K562 (cell line): Measurements from ENCODE around the gene LMO2. TPM values are rescaled to one million over a fixed set of nuclear protein-coding genes. Genes with fewer than 3 reads are reported as not detected.
A peak's percentile ranks its signal among the peaks of the same experiment; 100 is the strongest.

Experiments used
- ATAC-seq: fragments of 200-7000 bp; cut with Tn5 transposase; 3 replicates; pipeline ENCODE4 v1.9.1; 2020; ENCODE audit warnings: moderate library complexity
- BruUV-seq: library from RNA; stranded (reverse); fragments of 400-500 nt; replicated peaks from 2 replicates; lab custom pipeline; 2021; lab: Mats Ljungman, UMichigan
- CTCF ChIA-PET: fragments of 300-600 bp; formaldehyde crosslinking; extraction: SDS; loops from one replicate; lab custom pipeline; 2021; ENCODE audit warnings: low intra/inter-chr PET ratio; lab: Yijun Ruan, JAX
- POLR2A ChIA-PET: fragments of 300-600, 350-650 bp; sonication (Branson Sonifier 250); formaldehyde crosslinking; extraction: SDS; loops from one replicate; lab custom pipeline; 2021; ENCODE audit warnings: antibody characterized with exemption, inconsistent platforms; lab: Yijun Ruan, JAX
- DNase-seq, 4 experiments: peaks; one replicate each; pipeline versions ENCODE4 v3.0.0 to v3.0.0-alpha.2; 2011 to 2018; ENCODE audit warnings: low spot score in 3 of 4, mixed read lengths in 3 of 4; ENCODE audit errors: extremely low read depth in 1 of 4
- FAIRE-seq: peaks from 2 replicates; lab custom pipeline; 2011; peaks lifted over from hg19 to GRCh38; lab: Jason Lieb, UNC
- H2AFZ ChIP-seq: 2 replicates; pipeline ENCODE4 v1.6.0; 2011; ENCODE audit warnings: low read depth, low read length, control low read depth, inconsistent platforms
- H3K27ac ChIP-seq: fragments of 200-600 bp; 3 replicates; pipeline ENCODE4 v1.8.0; 2011; ENCODE audit warnings: low read depth, mild to moderate bottlenecking, control low read depth, inconsistent platforms, low read length, moderate library complexity, mixed read lengths; ENCODE audit errors: extremely low read depth
- H3K27me3 ChIP-seq, 2 experiments: fragments of 300-600 bp in 1 of 2; 2 replicates in 1 of 2; 3 replicates in 1 of 2; pipeline versions ENCODE4 v1.6.0 to v1.8.0; 2011; ENCODE audit warnings: inconsistent platforms in 2 of 2, low read length in 2 of 2, mild to moderate bottlenecking in 1 of 2, mixed read lengths in 1 of 2, moderate library complexity in 1 of 2; ENCODE audit not compliant: control insufficient read depth in 2 of 2, insufficient read depth in 2 of 2
- H3K36me3 ChIP-seq: fragments of 300-600 bp; 3 replicates; pipeline ENCODE4 v1.8.0; 2011; ENCODE audit warnings: mild to moderate bottlenecking, low read length, inconsistent platforms; ENCODE audit not compliant: control insufficient read depth, insufficient read depth
- H3K4me1 ChIP-seq, 2 experiments: fragments of 200-600 bp in 1 of 2; replicated peaks in 1 of 2; 2 replicates in 1 of 2; 3 replicates in 1 of 2; pipeline versions ENCODE4 v1.5.1 to v1.8.0; 2011; ENCODE audit warnings: inconsistent platforms in 2 of 2, low read length in 2 of 2, mild to moderate bottlenecking in 1 of 2, mixed read lengths in 1 of 2, moderate library complexity in 1 of 2; ENCODE audit not compliant: control insufficient read depth in 2 of 2, insufficient read depth in 2 of 2
- H3K4me2 ChIP-seq: 2 replicates; pipeline ENCODE4 v1.6.1; 2011; ENCODE audit warnings: low read length, control low read depth, inconsistent platforms, mixed read lengths; ENCODE audit not compliant: insufficient read depth
- H3K4me3 ChIP-seq: fragments of 200-600 bp; sonication (generic), shearing (Covaris generic); 2 replicates; pipeline ENCODE4 v1.5.1; 2016; ENCODE audit warnings: control low read depth, inconsistent platforms
- H3K79me2 ChIP-seq: fragments of 200-600 bp; 3 replicates; pipeline ENCODE4 v1.8.0; 2011; ENCODE audit warnings: low read length, inconsistent platforms; ENCODE audit not compliant: control insufficient read depth, insufficient read depth
- H3K9ac ChIP-seq, 2 experiments: 2 replicates each; pipeline versions ENCODE4 v1.6.0 to v1.6.1; 2011; ENCODE audit warnings: low read depth in 2 of 2, low read length in 2 of 2, control low read depth in 1 of 2, inconsistent platforms in 1 of 2, mild to moderate bottlenecking in 1 of 2, mixed read lengths in 1 of 2; ENCODE audit not compliant: insufficient read depth in 1 of 2
- H3K9me1 ChIP-seq: one replicate; pipeline ENCODE4 v1.6.0; 2011; ENCODE audit warnings: inconsistent platforms, mild to moderate bottlenecking, low read length, moderate library complexity; ENCODE audit not compliant: control insufficient read depth, insufficient read depth
- H3K9me3 ChIP-seq: replicated peaks from 2 replicates; pipeline ENCODE4 v1.5.1; 2011; ENCODE audit warnings: low read depth, low read length, inconsistent platforms; ENCODE audit not compliant: control insufficient read depth, insufficient read depth
- H4K20me1 ChIP-seq: replicated peaks from 2 replicates; pipeline ENCODE4 v1.6.1; 2011; ENCODE audit warnings: low read length, inconsistent platforms, mixed read lengths; ENCODE audit not compliant: control insufficient read depth, insufficient read depth
- BRD4 ChIP-seq: fragments of 200-600 bp; sonication (generic); IDR thresholded peaks from 2 replicates; pipeline ENCODE4 v1.6.1; 2017; ENCODE audit warnings: inconsistent platforms
- CHCHD3 ChIP-seq: fragments of 250-450 bp; sonication (Bioruptor Pico); IDR thresholded peaks from 2 replicates; pipeline ENCODE4 v2.1.2; 2022; ENCODE audit warnings: mild to moderate bottlenecking
- CTBP1 ChIP-seq: fragments of 450-650 bp; IDR thresholded peaks from 2 replicates; pipeline ENCODE4 v1.6.1; 2016; ENCODE audit warnings: borderline replicate concordance
- EP300 ChIP-seq: IDR thresholded peaks from 2 replicates; pipeline ENCODE4 v1.6.1; 2012; ENCODE audit warnings: low read length, improper control_type of control experiment
- EZH2 ChIP-seq: IDR thresholded peaks from 2 replicates; pipeline ENCODE4 v1.6.1; 2012; ENCODE audit warnings: low read depth, mild to moderate bottlenecking, inconsistent platforms, low read length, borderline replicate concordance
- GATA2 ChIP-seq: sonication (generic); formaldehyde crosslinking; IDR thresholded peaks from 2 replicates; pipeline ENCODE4 v1.4.0; 2020; ENCODE audit warnings: mild to moderate bottlenecking, missing genetic modification reagents
- GATAD2A ChIP-seq: fragments of 450-650 bp; IDR thresholded peaks from 2 replicates; pipeline ENCODE4 v1.6.1; 2017
- GTF2B ChIP-seq: IDR thresholded peaks from 2 replicates; pipeline ENCODE4 v1.6.1; 2011; ENCODE audit not compliant: insufficient read length; ENCODE audit errors: extremely low read depth
- HDAC2 ChIP-seq: fragments of 450-650 bp; IDR thresholded peaks from 2 replicates; pipeline ENCODE4 v1.6.1; 2016; ENCODE audit warnings: mild to moderate bottlenecking
- HOXB6 ChIP-seq: fragments of 250-450 bp; sonication (Bioruptor Pico); IDR thresholded peaks from 2 replicates; pipeline ENCODE4 v1.5.1; 2022; ENCODE audit warnings: mild to moderate bottlenecking, borderline replicate concordance
- MAX ChIP-seq: sonication (generic); formaldehyde crosslinking; IDR thresholded peaks from 2 replicates; pipeline ENCODE4 v1.9.0; 2022; ENCODE audit warnings: mild to moderate bottlenecking, missing genetic modification reagents
- MECOM ChIP-seq: fragments of 250-450 bp; sonication (Bioruptor Pico); IDR thresholded peaks from 2 replicates; pipeline ENCODE4 v1.8.0; 2022; ENCODE audit warnings: inconsistent platforms
- MEF2A ChIP-seq: IDR thresholded peaks from 2 replicates; pipeline ENCODE4 v1.6.1; 2011; ENCODE audit warnings: low read depth, mild to moderate bottlenecking, low read length, moderate library complexity; ENCODE audit not compliant: control insufficient read depth
- MEIS2 ChIP-seq: fragments of 450-650 bp; IDR thresholded peaks from 2 replicates; pipeline ENCODE4 v1.6.1; 2014; ENCODE audit warnings: mild to moderate bottlenecking; ENCODE audit not compliant: partially characterized antibody
- NR2C2 ChIP-seq, 2 experiments: fragments of 200-800 bp in 1 of 2; sonication (Bioruptor generic) in 1 of 2; sonication (generic) in 1 of 2; formaldehyde crosslinking in 1 of 2; IDR thresholded peaks; 2 replicates each; pipeline versions ENCODE4 v1.6.1 to v1.8.0; 2016 to 2022; ENCODE audit warnings: mild to moderate bottlenecking in 1 of 2, missing compliant biosample characterization in 1 of 2, missing genetic modification characterization in 1 of 2, missing genetic modification reagents in 1 of 2
- TAF7 ChIP-seq: fragments of 450-650 bp; IDR thresholded peaks from 2 replicates; pipeline ENCODE4 v1.6.1; 2016; ENCODE audit warnings: missing genetic modification characterization, missing compliant biosample characterization
- TAL1 ChIP-seq: fragments of 450-650 bp; IDR thresholded peaks from 2 replicates; pipeline ENCODE4 v1.6.1; 2016; ENCODE audit warnings: mild to moderate bottlenecking
- ZNF780A ChIP-seq: fragments of 250-450 bp; sonication (Bioruptor Pico); IDR thresholded peaks from 2 replicates; pipeline ENCODE4 v1.5.0; 2021; ENCODE audit warnings: mild to moderate bottlenecking
- WGBS: fragments of 100-300 bp; shearing (Covaris generic); methylation state at CpG from one replicate; pipeline ENCODE4 v1.1.6; 2016; ENCODE audit warnings: low coverage, mixed read lengths; ENCODE audit not compliant: insufficient coverage; ENCODE audit errors: missing lambda C conversion rate; 5-methylcytosine and 5-hydroxymethylcytosine counted together
- in situ Hi-C: fragments of 300-500 bp; cut with MboI; formaldehyde crosslinking; loops from 4 replicates; pipeline ENCODE4 v1.15.0; 2018; ENCODE audit warnings: inconsistent platforms, mixed read lengths
- intact Hi-C: fragments of 100-400 bp; cut with micrococcal nuclease; formaldehyde crosslinking; loops from 2 replicates; pipeline ENCODE4 v1.14.2; 2022
- polyA plus RNA-seq, 8 experiments: library from polyadenylated mRNA; depleted of rRNA in 4 of 8; stranded (reverse) in 5 of 8; unstranded in 3 of 8; fragments of >200 nt; fragmentation: Nextera tagmentation in 2 of 8; fragmentation: Illumina TruSeq in 1 of 8; extraction: Ambion mirVana in 2 of 8; extraction: Trizol in 1 of 8; gene quantifications; 2 replicates each; pipeline versions ENCODE4 v1.2.1 to v1.2.3, GENCODE V29; 2011 to 2014; ENCODE audit warnings: inconsistent platforms in 1 of 8, missing spikeins in 1 of 8
- total RNA-seq, 7 experiments: library from RNA; depleted of rRNA in 6 of 7; stranded (reverse); fragments of >200 nt in 6 of 7; fragmentation: Illumina TruSeq in 2 of 7; extraction: Trizol in 2 of 7; gene quantifications; 2 replicates each; pipeline versions ENCODE4 v1.2.1 to v1.2.3, GENCODE V29; 2011 to 2021; ENCODE audit warnings: low replicate concordance in 1 of 7
- TF ChIP-seq, protein P1 (sequence below): fragments of 250-450 bp; sonication (Bioruptor Pico); IDR thresholded peaks from 2 replicates; pipeline ENCODE4 v1.8.0; 2021; ENCODE audit warnings: mild to moderate bottlenecking, moderate library complexity

Gene LMO2
- total and polyA plus RNA-seq, 9 of the 15 experiments (the other 6 are each of a cell fraction or from before 2014, with no cell fraction given) = 6.9 to 126 (median 91.5) TPM

DNA sequence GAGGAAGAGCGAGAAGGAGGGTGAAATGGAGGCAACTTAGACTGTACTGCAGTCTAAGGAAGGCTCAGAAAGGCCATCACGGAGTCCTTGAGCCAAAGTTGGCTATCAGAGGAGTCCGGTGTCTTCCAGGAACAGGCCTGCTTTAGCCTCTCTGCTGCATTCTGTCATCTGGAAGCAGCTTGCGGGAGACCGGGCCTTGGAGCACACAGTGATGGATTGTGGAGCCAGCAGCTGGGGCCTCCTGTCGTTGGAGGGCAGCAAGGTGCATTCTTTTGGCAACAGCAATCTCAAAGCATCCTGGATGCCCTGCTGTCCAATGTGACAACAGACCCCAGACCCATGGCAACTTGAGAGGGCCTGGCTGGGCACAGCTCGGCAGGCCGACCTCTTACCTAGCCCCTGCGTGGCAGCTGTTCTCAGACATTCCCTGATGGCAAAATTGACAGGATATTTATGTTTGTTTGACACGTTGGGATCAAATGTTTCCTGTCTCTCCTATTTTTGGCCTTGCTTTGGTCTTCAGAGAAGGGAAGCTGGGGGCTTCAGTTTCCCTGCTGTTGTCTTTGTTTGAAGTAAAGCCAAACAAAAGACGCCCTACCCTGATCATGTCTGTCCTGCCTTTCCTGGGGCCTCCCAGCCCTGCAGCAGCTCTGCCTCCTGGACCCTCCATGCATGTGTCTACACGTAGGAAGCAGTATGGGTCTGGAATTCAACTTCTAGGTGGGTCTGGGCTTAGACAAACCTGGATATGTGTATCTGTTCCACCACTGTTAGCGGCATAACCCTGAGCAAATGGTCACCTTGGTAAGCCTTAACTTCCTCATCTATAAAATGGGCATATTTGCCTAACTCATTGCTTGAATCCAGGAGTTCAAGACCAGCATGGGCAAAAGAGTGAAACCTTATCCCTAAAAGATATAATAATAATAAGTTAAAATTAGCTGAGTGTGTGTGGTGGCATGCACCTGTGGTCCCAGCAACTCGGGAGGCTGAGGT is 43.9 kb upstream of the LMO2 start:
- no peaks in the 10 kb centered on the region for H3K9me1 ChIP-seq
- peak overlapping the region; percentile 87 for H2AFZ ChIP-seq
- peaks cover 17% of the 10 kb centered on the region for H3K9me3 ChIP-seq
- peak overlapping the region; percentile 23; the same call in 1 of the 2 replicates for H3K4me2 ChIP-seq
- no peaks in the 10 kb centered on the region for H3K27me3 ChIP-seq
- DNase-seq (peak in 1 of 4 experiments; percentile 56), FAIRE-seq (no peak), ATAC-seq (peak; percentile 22)
- H3K4me3 ChIP-seq = no peak overlapping the region
- peak overlapping the region; percentile 44 to 74; a peak in 3 of 4 replicates for H3K9ac ChIP-seq
- BruUV-seq = no TSS peak
- no peaks in the 10 kb centered on the region; the same call in 2 of the 3 replicates for H3K79me2 ChIP-seq
- H3K4me1 ChIP-seq = peaks cover 25 to 72% of the 10 kb centered on the region in 2 experiments
- ChIA-PET POLR2A (interaction anchor here (0.5 to 2.1 kb wide), 7 partner anchors 9 to 298 kb away, joined by 3 to 8 read pairs (median 3); no protein-coding TSS in a partner anchor), CTCF (no interaction called here)
- in situ Hi-C loops = no loop called here
- peak overlapping the region; percentile 85 for H3K27ac ChIP-seq
- WGBS = 55% methylated on average over 14 of the region's 14 CpGs
- H4K20me1 ChIP-seq = no peaks in the 10 kb centered on the region
- intact Hi-C loops = no loop called here
- H3K36me3 ChIP-seq = no peaks in the 10 kb centered on the region
- no peak for TF ChIP-seq EP300
- no peak for TF ChIP-seq NR2C2 (CRISPR knock-in tag; IDR thresholded peaks at IDR 0.05)
- TF ChIP-seq NR2C2 (tag; IDR thresholded peaks at IDR 0.05) = no peak
- no peak for TF ChIP-seq EZH2
- TF ChIP-seq, protein P1, sequence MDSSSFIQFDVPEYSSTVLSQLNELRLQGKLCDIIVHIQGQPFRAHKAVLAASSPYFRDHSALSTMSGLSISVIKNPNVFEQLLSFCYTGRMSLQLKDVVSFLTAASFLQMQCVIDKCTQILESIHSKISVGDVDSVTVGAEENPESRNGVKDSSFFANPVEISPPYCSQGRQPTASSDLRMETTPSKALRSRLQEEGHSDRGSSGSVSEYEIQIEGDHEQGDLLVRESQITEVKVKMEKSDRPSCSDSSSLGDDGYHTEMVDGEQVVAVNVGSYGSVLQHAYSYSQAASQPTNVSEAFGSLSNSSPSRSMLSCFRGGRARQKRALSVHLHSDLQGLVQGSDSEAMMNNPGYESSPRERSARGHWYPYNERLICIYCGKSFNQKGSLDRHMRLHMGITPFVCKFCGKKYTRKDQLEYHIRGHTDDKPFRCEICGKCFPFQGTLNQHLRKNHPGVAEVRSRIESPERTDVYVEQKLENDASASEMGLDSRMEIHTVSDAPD = no peak
- peak; percentile 81 for TF ChIP-seq HDAC2
- TF ChIP-seq MEF2A = no peak
- TF ChIP-seq MAX (CRISPR knock-in tag) = 0 out of 2 replicates have a peak, but pooled peaks have one; percentile 14
- TF ChIP-seq CTBP1 = peak; percentile 30; the same call in 1 of the 2 replicates
- no peak for TF ChIP-seq CHCHD3 (CRISPR knock-in tag)
- TF ChIP-seq GATAD2A = no peak
- TF ChIP-seq BRD4 = 0 out of 2 replicates have a peak, but pooled peaks have one; percentile 51
- no peak for TF ChIP-seq GATA2 (CRISPR knock-in tag)
- TF ChIP-seq GTF2B = no peak
- peak; percentile 6 for TF ChIP-seq MEIS2
- no peak for TF ChIP-seq TAF7 (tag)
- no peak for TF ChIP-seq MECOM (CRISPR knock-in tag)
- TF ChIP-seq HOXB6 = no peak
- no peak for TF ChIP-seq ZNF780A (CRISPR knock-in tag)
- TF ChIP-seq TAL1 = no peak
